ENCODE measurements around the gene KRTAP10-12.

The KRTAP10-12 gene

GRCh38 chr21:44742418-44743153 lies 45.6 kb downstream of the KRTAP10-12 start:
- no peak for TF ChIP-seq CTCF (IDR thresholded peaks at IDR 0.05; ENCODE audit: low read depth, low read length, missing control alignments)
- no peak overlapping the region for H3K4me3 ChIP-seq (ENCODE audit: low read depth, low read length)
- no peak for DNase-seq (ENCODE audit: low read depth)

All from GM12864 (cell line).